Heart left ventricle (tissue), 16 donors: ENCODE measurements around the gene ARHGAP33. TPM values are rescaled to one million over a fixed set of nuclear protein-coding genes. Genes with fewer than 3 reads are reported as not detected.

Experiments
- ATAC-seq, 4 donors: fragments of 200-7000 bp; cut with Tn5 transposase; one replicate each; pipeline ENCODE4 v1.9.1; 2020 to 2022; ENCODE audit warnings: moderate library complexity in 4 of 4, mild to moderate bottlenecking in 3 of 4, moderate number of reproducible peaks in 1 of 4
- DNase-seq, 5 donors: peaks; one replicate each; pipeline ENCODE4 v3.0.0-alpha.2; 2020
- H3K27ac ChIP-seq, 12 donors: fragments of 200-600 bp; sonication (generic) in 4 of 12; one replicate each; pipeline versions ENCODE4 v1.5.0 to v1.8.0; 2016 to 2022; ENCODE audit warnings: mild to moderate bottlenecking in 2 of 12
- H3K27me3 ChIP-seq, 9 donors: fragments of 200-600 bp; sonication (generic) in 2 of 9; one replicate each; pipeline versions ENCODE4 v1.5.1 to v1.8.0; 2016 to 2022; ENCODE audit warnings: mild to moderate bottlenecking in 3 of 9
- H3K36me3 ChIP-seq, 9 donors: fragments of 200-600 bp; sonication (generic) in 2 of 9; one replicate each; pipeline versions ENCODE4 v1.5.0 to v1.8.0; 2018 to 2022; ENCODE audit warnings: mild to moderate bottlenecking in 2 of 9
- H3K4me1 ChIP-seq, 12 donors: fragments of 200-600 bp; sonication (generic) in 4 of 12; one replicate each; pipeline versions ENCODE4 v1.5.0 to v1.8.0; 2016 to 2022; ENCODE audit warnings: mild to moderate bottlenecking in 3 of 12
- H3K4me3 ChIP-seq, 12 donors: fragments of 200-600 bp; sonication (generic) in 4 of 12; one replicate each; pipeline versions ENCODE4 v1.5.0 to v1.8.0; 2017 to 2022; ENCODE audit warnings: mild to moderate bottlenecking in 9 of 12, moderate library complexity in 4 of 12
- H3K9me3 ChIP-seq, 12 donors: fragments of 200-600 bp; sonication (generic) in 4 of 12; one replicate each; pipeline versions ENCODE4 v1.5.0 to v1.8.0; 2016 to 2022; ENCODE audit warnings: mild to moderate bottlenecking in 1 of 12
- POLR2A ChIP-seq, 2 donors: fragments of 450-650 bp; IDR thresholded peaks; one replicate each; pipeline ENCODE4 v1.6.1; 2017; ENCODE audit warnings: antibody characterized with exemption in 2 of 2, mild to moderate bottlenecking in 2 of 2, moderate library complexity in 2 of 2
- WGBS, 4 donors: extraction: QIAGEN DNeasy Blood & Tissue Kit in 2 of 4; methylation state at CpG; one replicate each; pipeline versions ENCODE4 v1.1.5 to v1.1.7; 2013 to 2018; 5-methylcytosine and 5-hydroxymethylcytosine counted together
- intact Hi-C, 10 donors: fragments of 100-400 bp; cut with DNase I; formaldehyde crosslinking; loops; one replicate each; pipeline versions ENCODE4 v1.11.1 to v1.14.2; 2022
- polyA plus RNA-seq, 2 donors: library from polyadenylated mRNA; stranded (reverse); fragments of 200-250 nt; gene quantifications; one replicate each; pipeline ENCODE4 v1.2.3, GENCODE V29; 2013
- total RNA-seq, 9 donors: library from RNA; depleted of rRNA in 2 of 9; stranded (reverse); fragments of >200 nt in 2 of 9; fragmentation: NEBNext Ultra II Directional in 3 of 9; extraction: Animal tissue kit (Norgen Biotek cat#: 25700) in 3 of 9; gene quantifications; one replicate each; pipeline versions ENCODE4 v1.1.0 to v1.2.4, GENCODE V29; 2016 to 2023
- TF ChIP-seq, protein P1 (sequence below), 12 donors: fragments of 200-600 bp; sonication (generic) in 4 of 12; IDR thresholded peaks; one replicate each; pipeline versions ENCODE4 v1.5.0 to v1.8.0; 2018 to 2022; ENCODE audit warnings: antibody characterized with exemption in 12 of 12, mild to moderate bottlenecking in 5 of 12
- donor health status: ischemic (EF 13 %, LVEDD 7.1; RV severe dilation, severe dysfunction).
- donor health status: healthy with polysubstance abuse.
- donor health status: DM: no; HTN: yes; CAD: no.
- donor health status: DM: no; HTN: no; CAD: no.
- donor health status: ischemic (EF 25% LVEDD 6.9; RV normal size, moderate dysfunction).
- donor health status: ischemic (EF 25% LVEDD 5.7; RV mildly dilated, moderate dysfunction).
- donor health status: healthy.
- donor health status: DM: yes; HTN: yes; CAD: no.
- donor health status: ischemic (EF 35%, LVEDD 5.7; RV mildly dilated, moderate dysfunction).
- donor health status: nonischemic (EF 11% LVEDD 7.7; RV severe dilation, severe dysfunction).
- donor health status: DM: yes; HTN: yes; CAD: no.
- donor health status: PGD.
- donor health status: ischemic (EF 29% LVEDD 5.4; RV normal size, mild dysfunction).
- donor health status: nonischemic (EF 23%, LVEDD 6.1; RV moderate dilation, normal function).

Gene ARHGAP33
- total and polyA plus RNA-seq, 11 donors: 0.50 to 7.8 (median 3.4) TPM

DNA sequence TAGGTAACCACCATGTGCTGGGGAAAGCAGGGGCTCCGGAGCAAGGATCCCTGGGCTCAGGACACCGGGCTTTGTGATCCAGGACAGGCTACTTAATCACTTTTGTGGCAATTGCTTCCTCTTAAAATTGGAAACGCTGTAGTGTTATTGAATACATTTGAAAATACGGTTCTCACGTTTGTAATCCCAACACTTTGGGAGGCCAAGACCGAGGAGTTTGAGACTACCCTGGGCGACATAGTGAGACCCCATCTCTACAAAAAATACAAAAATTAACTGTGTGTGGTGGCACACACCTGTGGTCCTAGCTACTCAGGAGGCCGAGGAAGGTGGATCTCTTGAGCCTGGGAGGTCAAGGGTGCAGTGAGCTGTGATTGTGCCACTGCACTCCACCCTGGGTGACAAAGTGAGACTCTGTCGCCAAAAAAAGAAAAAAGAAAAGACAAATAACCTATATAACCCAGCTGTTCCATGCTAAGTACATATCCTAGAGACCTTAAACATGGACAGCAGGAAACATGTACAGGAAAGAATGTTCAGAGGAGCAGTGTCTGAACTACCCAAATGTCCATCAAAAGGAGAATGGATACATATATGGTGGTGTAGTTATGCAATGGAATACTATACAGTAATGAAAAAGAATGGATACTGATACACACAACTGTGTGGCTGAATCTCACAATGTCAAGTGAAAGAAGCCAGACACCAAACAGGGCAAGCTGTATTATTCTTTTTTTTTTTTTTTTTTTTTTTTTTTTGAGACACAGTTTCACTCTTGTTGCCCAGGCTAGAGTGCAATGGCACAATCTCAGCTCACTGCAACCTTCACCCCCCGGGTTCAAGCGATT, 37.9 kb downstream of the ARHGAP33 start:
- H3K27ac ChIP-seq: no peak overlapping the region
- no peaks in the 10 kb centered on the region for H3K36me3 ChIP-seq
- intact Hi-C loops: no loop called here
- H3K4me3 ChIP-seq: no peak overlapping the region
- peaks cover 0 to 50% (median 2%) of the 10 kb centered on the region in 9 donors for H3K27me3 ChIP-seq
- no peak for TF ChIP-seq POLR2A (IDR thresholded peaks at IDR 0.05)
- no peaks in the 10 kb centered on the region for H3K9me3 ChIP-seq
- DNase-seq: no peak
- WGBS, 4 donors: 83 to 88% (median 84%) methylated on average over 11 of the region's 11 CpGs
- ATAC-seq: no peak
- no peaks in the 10 kb centered on the region for H3K4me1 ChIP-seq

DNA sequence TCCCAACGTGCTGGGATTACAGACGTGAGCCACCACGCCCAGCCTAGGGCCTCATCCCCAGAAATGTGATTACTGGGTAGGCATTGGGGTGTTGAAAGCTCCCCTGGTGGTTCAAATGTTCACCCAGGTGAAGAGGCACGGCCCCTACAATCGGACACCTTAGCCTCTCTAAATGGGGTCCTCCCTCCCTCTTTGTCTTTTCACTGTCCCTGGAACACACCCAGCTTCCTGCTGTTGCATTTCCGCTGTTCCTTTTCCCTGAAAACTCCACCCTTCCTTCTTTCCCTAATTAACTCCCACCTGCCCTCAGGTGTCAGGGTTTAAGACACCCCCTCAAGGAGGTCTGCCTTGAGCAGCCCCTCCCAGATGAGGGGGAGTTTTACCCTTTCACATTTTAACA, 40.9 kb downstream of the ARHGAP33 start:
- Histone ChIP-seq H3K36me3 (no peaks in the 10 kb centered on the region), H3K4me3 (no peak overlapping the region), H3K27ac (no peak overlapping the region), H3K4me1 (no peaks in the 10 kb centered on the region), H3K27me3 (peaks cover 0 to 53% (median 4%) of the 10 kb centered on the region in 9 donors), H3K9me3 (no peaks in the 10 kb centered on the region)
- ATAC-seq (no peak), DNase-seq (no peak)
- TF ChIP-seq, protein P1, sequence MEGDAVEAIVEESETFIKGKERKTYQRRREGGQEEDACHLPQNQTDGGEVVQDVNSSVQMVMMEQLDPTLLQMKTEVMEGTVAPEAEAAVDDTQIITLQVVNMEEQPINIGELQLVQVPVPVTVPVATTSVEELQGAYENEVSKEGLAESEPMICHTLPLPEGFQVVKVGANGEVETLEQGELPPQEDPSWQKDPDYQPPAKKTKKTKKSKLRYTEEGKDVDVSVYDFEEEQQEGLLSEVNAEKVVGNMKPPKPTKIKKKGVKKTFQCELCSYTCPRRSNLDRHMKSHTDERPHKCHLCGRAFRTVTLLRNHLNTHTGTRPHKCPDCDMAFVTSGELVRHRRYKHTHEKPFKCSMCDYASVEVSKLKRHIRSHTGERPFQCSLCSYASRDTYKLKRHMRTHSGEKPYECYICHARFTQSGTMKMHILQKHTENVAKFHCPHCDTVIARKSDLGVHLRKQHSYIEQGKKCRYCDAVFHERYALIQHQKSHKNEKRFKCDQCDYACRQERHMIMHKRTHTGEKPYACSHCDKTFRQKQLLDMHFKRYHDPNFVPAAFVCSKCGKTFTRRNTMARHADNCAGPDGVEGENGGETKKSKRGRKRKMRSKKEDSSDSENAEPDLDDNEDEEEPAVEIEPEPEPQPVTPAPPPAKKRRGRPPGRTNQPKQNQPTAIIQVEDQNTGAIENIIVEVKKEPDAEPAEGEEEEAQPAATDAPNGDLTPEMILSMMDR (IDR thresholded peaks at IDR 0.05): no peak
- no peak for TF ChIP-seq POLR2A (IDR thresholded peaks at IDR 0.05)
- WGBS, 4 donors: 24 to 37% (median 29%) methylated on average over 5 to 6 of the region's 6 CpGs
- intact Hi-C loops: no loop called here

DNA sequence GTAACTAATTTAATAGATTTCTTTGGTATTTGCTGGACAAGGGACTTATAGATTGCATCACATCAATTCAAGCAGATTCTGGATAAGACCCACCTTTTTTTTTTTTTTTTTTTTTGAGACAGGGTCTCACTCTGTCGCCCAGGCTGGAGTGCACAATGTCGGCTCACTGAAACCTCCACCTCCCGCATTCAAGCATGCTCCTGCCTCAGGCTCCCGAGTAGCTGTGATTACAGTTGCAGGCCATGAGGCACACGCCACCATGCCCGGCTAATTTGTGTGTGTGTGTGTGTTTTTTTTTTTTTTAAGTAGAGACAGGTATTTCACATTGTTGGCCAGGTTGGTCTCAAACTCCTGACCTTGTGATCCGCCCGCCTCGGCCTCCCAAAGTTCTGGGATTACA, 41.5 kb downstream of the ARHGAP33 start:
- no peak overlapping the region for H3K27ac ChIP-seq
- no peaks in the 10 kb centered on the region for H3K9me3 ChIP-seq
- peaks cover 0 to 47% (median 4%) of the 10 kb centered on the region in 9 donors for H3K27me3 ChIP-seq
- TF ChIP-seq POLR2A (IDR thresholded peaks at IDR 0.05): no peak
- TF ChIP-seq, protein P1 (IDR thresholded peaks at IDR 0.05): no peak
- no peaks in the 10 kb centered on the region for H3K4me1 ChIP-seq
- 77 to 84% (median 80%) methylated on average over 9 of the region's 9 CpGs for WGBS, 4 donors
- H3K4me3 ChIP-seq: no peak overlapping the region
- no peak for DNase-seq
- H3K36me3 ChIP-seq: no peaks in the 10 kb centered on the region
- ATAC-seq: no peak
- intact Hi-C loops: no loop called here

DNA sequence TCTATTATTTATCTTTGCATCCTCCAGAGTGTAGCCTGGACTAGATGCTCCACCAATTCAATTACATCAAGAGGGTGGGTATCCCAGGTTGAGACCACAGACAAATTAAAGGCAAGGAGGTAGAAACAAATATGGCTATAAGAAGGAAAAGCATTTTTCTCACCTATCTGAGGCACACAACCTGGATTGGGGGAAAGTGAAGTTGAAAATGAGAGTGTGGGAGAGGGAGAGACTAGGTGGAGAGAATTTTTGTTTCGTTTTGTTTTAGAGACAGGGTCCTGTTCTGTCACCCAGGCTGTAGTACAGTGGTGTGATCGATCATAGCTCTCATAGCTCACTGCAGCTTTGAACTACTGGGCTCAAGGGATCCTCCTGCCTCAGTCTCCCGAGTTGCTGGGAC, 43.1 kb downstream of the ARHGAP33 start:
- Histone ChIP-seq H3K9me3 (no peaks in the 10 kb centered on the region), H3K4me3 (no peak overlapping the region), H3K36me3 (no peaks in the 10 kb centered on the region), H3K27me3 (peaks cover 0 to 47% (median 4%) of the 10 kb centered on the region in 9 donors), H3K4me1 (no peaks in the 10 kb centered on the region), H3K27ac (no peak overlapping the region)
- TF ChIP-seq POLR2A (IDR thresholded peaks at IDR 0.05): no peak
- TF ChIP-seq, protein P1 (IDR thresholded peaks at IDR 0.05): no peak
- 59 to 66% (median 63%) methylated on average over 3 of the region's 3 CpGs for WGBS, 4 donors
- intact Hi-C loops: no loop called here
- ATAC-seq: no peak
- no peak for DNase-seq
